GM21447 (cell line): ENCODE measurements around the gene OGFOD1.

Source experiments
- ATAC-seq: cut with Tn5 transposase; IDR thresholded peaks from one replicate; pipeline ENCODE4 v1.9.1; 2021; ENCODE audit not compliant: unreplicated experiment

The OGFOD1 gene

DNA sequence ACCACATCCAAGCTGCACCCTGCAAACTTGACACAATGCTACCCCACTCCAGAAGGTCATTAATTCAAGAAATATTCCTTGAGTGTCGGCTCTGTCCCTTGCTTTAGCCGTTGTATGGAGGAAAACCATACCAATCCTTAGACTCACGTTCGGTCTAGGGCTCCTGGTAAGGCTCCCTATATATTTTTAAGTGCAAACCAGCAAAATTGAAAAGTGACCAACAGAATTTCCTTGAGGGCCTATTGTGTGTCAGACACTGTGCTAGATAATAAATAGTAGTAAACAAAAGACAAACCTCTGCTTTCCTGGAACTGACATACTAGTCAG, 68.9 kb downstream of the OGFOD1 start:
- ATAC-seq = no peak

DNA sequence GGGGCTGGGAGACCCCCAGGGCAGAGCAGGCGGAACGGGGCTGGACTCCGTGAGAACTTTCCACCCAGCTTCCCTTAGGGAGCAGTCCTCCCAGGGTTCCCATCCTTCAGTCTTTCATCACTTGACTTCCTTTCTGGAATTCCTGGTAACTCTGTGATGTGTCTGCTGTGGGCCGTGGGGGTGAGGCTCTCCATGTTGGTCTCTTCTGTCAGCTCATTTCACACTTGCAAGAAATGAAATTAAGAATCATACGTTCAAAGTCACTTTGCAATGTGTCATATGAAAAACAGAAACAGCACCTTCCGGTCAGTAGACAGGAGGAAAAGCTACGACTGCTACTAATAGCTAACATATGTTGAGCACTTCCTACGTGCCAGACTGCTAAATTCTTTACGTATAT, 73.9 kb downstream of the OGFOD1 start:
- ATAC-seq = no peak
